GM21360 (cell line): ENCODE measurements around the gene PHACTR1.

Experiments used
- ATAC-seq: cut with Tn5 transposase; IDR thresholded peaks from one replicate; pipeline ENCODE4 v1.9.1; 2021; ENCODE audit warnings: mild to moderate bottlenecking, moderate library complexity; ENCODE audit not compliant: unreplicated experiment

PHACTR1 gene

GRCh38 chr6:13012977-13013680 is 296.6 kb downstream of the PHACTR1 start:
- ATAC-seq = no peak

GRCh38 chr6:13013681-13014503 is 297.3 kb downstream of the PHACTR1 start:
- ATAC-seq = no peak

- no peak for ATAC-seq
Observed at GRCh38 chr6:13014504-13015378, 298.2 kb downstream of the PHACTR1 start.

GRCh38 chr6:13015379-13015681 is 298.8 kb downstream of the PHACTR1 start:
- no peak for ATAC-seq

GRCh38 chr6:13024616-13025015 is 308.0 kb downstream of the PHACTR1 start:
- ATAC-seq = no peak

- ATAC-seq = no peak
Observed at GRCh38 chr6:13025893-13026499, 309.4 kb downstream of the PHACTR1 start.

- ATAC-seq = no peak
Observed at GRCh38 chr6:13026557-13026956, 310.0 kb downstream of the PHACTR1 start.

GRCh38 chr6:13027207-13027606 is 310.6 kb downstream of the PHACTR1 start:
- ATAC-seq = no peak

GRCh38 chr6:13030396-13030795 is 313.8 kb downstream of the PHACTR1 start:
- ATAC-seq = no peak

GRCh38 chr6:13032566-13032965 is 316.0 kb downstream of the PHACTR1 start:
- no peak for ATAC-seq

- no peak for ATAC-seq
Observed at GRCh38 chr6:13033145-13033544, 316.6 kb downstream of the PHACTR1 start.

GRCh38 chr6:13034316-13034715 is 317.7 kb downstream of the PHACTR1 start:
- ATAC-seq = no peak

- no peak for ATAC-seq
Observed at GRCh38 chr6:13035606-13036005, 319.0 kb downstream of the PHACTR1 start.

- no peak for ATAC-seq
Observed at GRCh38 chr6:13038315-13038714, 321.7 kb downstream of the PHACTR1 start.

- no peak for ATAC-seq
Observed at GRCh38 chr6:13038741-13039190, 322.2 kb downstream of the PHACTR1 start.

GRCh38 chr6:13044390-13044789 is 327.8 kb downstream of the PHACTR1 start:
- ATAC-seq = no peak

GRCh38 chr6:13044896-13045295 is 328.3 kb downstream of the PHACTR1 start:
- ATAC-seq = no peak

GRCh38 chr6:13045676-13046075 is 329.1 kb downstream of the PHACTR1 start:
- ATAC-seq = no peak

GRCh38 chr6:13046084-13046483 is 329.5 kb downstream of the PHACTR1 start:
- ATAC-seq = no peak

GRCh38 chr6:13048113-13048512 is 331.5 kb downstream of the PHACTR1 start:
- ATAC-seq = no peak

GRCh38 chr6:13049666-13050254 is 333.2 kb downstream of the PHACTR1 start:
- ATAC-seq = no peak
